ENCODE measurements around the gene BTLA.
"Not testable (repeated sequence)": the region's sequence is repeated elsewhere in the genome, so short reads cannot be mapped to it uniquely, and the experiment has no call there.

Gene BTLA

GRCh38 chr3:112530573-112530972, 31.3 kb upstream of the BTLA start:
- TF ChIP-seq CTCF (conservative IDR thresholded peaks at IDR 0.05; ENCODE audit: low read depth, low read length): no peak
- Histone ChIP-seq H4K20me1 (ENCODE audit: insufficient read depth) (no peaks in the 10 kb centered on the region), H3K36me3 (ENCODE audit: insufficient read depth) (no peaks in the 10 kb centered on the region), H3K9ac (no peak overlapping the region), H3K27me3 (ENCODE audit: insufficient read depth, low read depth) (no peaks in the 10 kb centered on the region), H3K4me2 (no peak overlapping the region), H2AFZ (ENCODE audit: low read depth) (no peak overlapping the region), H3K4me3 (IDR thresholded peaks at IDR 0.05; ENCODE audit: insufficient read depth, low read depth, low read length) (no peak overlapping the region), H3K4me1 (ENCODE audit: low read depth, poor library complexity, severe bottlenecking) (no peaks in the 10 kb centered on the region), H3K27ac (no peak overlapping the region), H3K79me2 (ENCODE audit: insufficient read depth, low read depth) (no peaks in the 10 kb centered on the region)

DNA sequence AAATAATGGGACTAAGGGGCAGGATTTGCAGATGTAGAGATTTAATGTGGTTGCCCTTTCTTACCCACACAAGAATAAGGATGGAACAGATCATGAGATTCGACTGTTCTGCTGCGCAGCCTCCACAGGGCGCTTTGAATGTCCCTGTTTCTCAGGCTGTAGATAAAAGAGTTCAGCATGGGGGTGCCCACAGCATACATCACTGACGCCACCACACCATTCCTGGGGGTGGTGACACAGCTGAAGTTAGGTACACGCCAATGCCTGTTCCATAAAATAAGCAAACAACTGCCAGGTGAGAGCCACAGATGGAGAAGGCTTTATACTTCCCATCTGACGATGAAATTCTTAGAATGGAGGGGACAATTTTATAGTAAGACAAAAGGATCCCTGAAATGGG, 24.9 kb upstream of the BTLA start:
- H3K27me3 ChIP-seq (ENCODE audit: insufficient read depth, low read depth); H3K4me1 ChIP-seq (ENCODE audit: low read depth, poor library complexity, severe bottlenecking); H3K9ac ChIP-seq; H3K27ac ChIP-seq; H3K4me2 ChIP-seq; H3K36me3 ChIP-seq (ENCODE audit: insufficient read depth); H3K4me3 ChIP-seq (IDR thresholded peaks at IDR 0.05; ENCODE audit: insufficient read depth, low read depth, low read length); H4K20me1 ChIP-seq (ENCODE audit: insufficient read depth); H2AFZ ChIP-seq (ENCODE audit: low read depth); H3K79me2 ChIP-seq (ENCODE audit: insufficient read depth, low read depth): not testable (repeated sequence)

- Histone ChIP-seq H3K4me1 (ENCODE audit: low read depth, poor library complexity, severe bottlenecking) (peaks cover 41% of the 10 kb centered on the region), H3K9ac (no peak overlapping the region), H3K27ac (no peak overlapping the region), H2AFZ (ENCODE audit: low read depth) (no peak overlapping the region), H3K27me3 (ENCODE audit: insufficient read depth, low read depth) (no peaks in the 10 kb centered on the region), H3K79me2 (ENCODE audit: insufficient read depth, low read depth) (no peaks in the 10 kb centered on the region), H3K36me3 (ENCODE audit: insufficient read depth) (no peaks in the 10 kb centered on the region), H3K4me3 (IDR thresholded peaks at IDR 0.05; ENCODE audit: insufficient read depth, low read depth, low read length) (no peak overlapping the region), H3K4me2 (no peak overlapping the region), H4K20me1 (ENCODE audit: insufficient read depth) (no peaks in the 10 kb centered on the region)
- TF ChIP-seq CTCF (conservative IDR thresholded peaks at IDR 0.05; ENCODE audit: low read depth, low read length): peak; percentile 86
Observed at GRCh38 chr3:112519424-112520001, 20.2 kb upstream of the BTLA start.

- H3K4me3 ChIP-seq (IDR thresholded peaks at IDR 0.05; ENCODE audit: insufficient read depth, low read depth, low read length); H2AFZ ChIP-seq (ENCODE audit: low read depth); H3K9ac ChIP-seq; H3K27me3 ChIP-seq (ENCODE audit: insufficient read depth, low read depth); H3K27ac ChIP-seq; H3K36me3 ChIP-seq (ENCODE audit: insufficient read depth); H3K4me2 ChIP-seq; H4K20me1 ChIP-seq (ENCODE audit: insufficient read depth); H3K79me2 ChIP-seq (ENCODE audit: insufficient read depth, low read depth): not testable (repeated sequence)
- H3K4me1 ChIP-seq (ENCODE audit: low read depth, poor library complexity, severe bottlenecking): peaks cover 46% of the 10 kb centered on the region
Observed at GRCh38 chr3:112518970-112519369, 19.7 kb upstream of the BTLA start.

DNA sequence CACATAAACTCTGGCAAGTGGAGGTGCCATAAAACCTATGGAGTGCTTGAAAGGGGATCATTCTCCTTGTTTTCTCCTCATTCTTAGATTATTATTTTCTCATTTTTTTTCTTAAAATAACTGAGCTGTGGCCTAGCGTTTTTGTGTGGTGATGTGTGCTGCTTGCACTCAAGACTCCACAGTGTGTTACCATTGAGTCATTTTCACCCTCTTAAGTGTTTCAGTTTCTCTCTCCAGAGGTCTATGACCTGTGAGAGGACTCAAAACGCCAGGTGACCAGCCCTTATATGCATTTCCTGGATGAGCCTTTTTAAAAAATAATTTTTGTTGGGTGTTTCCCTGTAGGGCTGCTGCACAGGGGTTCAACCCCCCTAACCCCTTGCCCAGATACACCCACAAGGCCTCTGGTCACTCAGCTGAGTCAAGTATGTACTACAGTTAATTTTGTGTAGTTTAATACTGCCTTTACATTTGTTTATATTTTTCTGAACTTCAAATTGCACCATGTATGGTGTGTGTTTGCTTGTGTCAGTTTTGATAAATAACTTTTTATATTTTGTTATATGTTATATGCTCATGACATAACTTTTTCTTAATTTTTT, 15.4 kb upstream of the BTLA start:
- no peaks in the 10 kb centered on the region for H4K20me1 ChIP-seq (ENCODE audit: insufficient read depth)
- H3K27ac ChIP-seq: peak overlapping the region; percentile 79
- H3K4me1 ChIP-seq (ENCODE audit: low read depth, poor library complexity, severe bottlenecking): peaks cover 55% of the 10 kb centered on the region
- no peaks in the 10 kb centered on the region for H3K79me2 ChIP-seq (ENCODE audit: insufficient read depth, low read depth)
- no peaks in the 10 kb centered on the region for H3K27me3 ChIP-seq (ENCODE audit: insufficient read depth, low read depth)
- peak overlapping the region; percentile 36; the same call in 1 of the 2 replicates for H3K9ac ChIP-seq
- H3K4me2 ChIP-seq: peak overlapping the region; percentile 65
- peak overlapping the region; percentile 12 for H3K4me3 ChIP-seq (IDR thresholded peaks at IDR 0.05; ENCODE audit: insufficient read depth, low read depth, low read length)
- no peak for TF ChIP-seq CTCF (conservative IDR thresholded peaks at IDR 0.05; ENCODE audit: low read depth, low read length)
- peak overlapping the region; percentile 62 for H2AFZ ChIP-seq (ENCODE audit: low read depth)
- H3K36me3 ChIP-seq (ENCODE audit: insufficient read depth): no peaks in the 10 kb centered on the region
